NCI-H1417 treated with DMSO at 0.1 percent for 48 hours (cell line): ENCODE measurements around the gene SENP7.
"Not testable (repeated sequence)": the region's sequence is repeated elsewhere in the genome, so short reads cannot be mapped to it uniquely, and the experiment has no call there.

Experiments used
- DNase-seq: peaks from one replicate; lab custom pipeline; 2025; lab: John Stamatoyannopoulos, UW

SENP7 gene

DNA sequence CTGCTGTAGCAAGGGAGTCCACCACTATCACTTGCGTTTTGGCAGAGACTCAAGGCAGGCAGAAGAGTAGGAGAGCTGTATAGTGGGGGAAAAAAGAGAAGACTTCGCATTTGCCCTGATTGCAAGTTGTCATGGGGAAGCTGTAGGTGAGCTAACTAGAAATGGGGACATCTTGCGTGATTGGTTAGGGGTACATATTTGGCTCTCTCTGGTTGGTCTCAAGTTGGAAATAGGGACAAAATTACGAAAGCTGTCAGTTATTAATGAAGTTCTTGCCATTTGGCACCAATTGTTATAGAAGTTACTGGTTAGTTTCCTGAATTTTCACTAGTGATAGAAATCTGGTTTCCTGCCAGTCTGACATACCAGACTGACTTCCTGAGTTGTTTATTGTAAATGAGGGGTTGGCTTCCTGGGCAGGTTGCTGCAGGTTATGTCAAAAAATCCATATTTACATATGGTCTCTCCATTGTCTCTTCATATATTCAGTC lies 8.2 kb upstream of the SENP7 start:
- DNase-seq, result no peak

DNA sequence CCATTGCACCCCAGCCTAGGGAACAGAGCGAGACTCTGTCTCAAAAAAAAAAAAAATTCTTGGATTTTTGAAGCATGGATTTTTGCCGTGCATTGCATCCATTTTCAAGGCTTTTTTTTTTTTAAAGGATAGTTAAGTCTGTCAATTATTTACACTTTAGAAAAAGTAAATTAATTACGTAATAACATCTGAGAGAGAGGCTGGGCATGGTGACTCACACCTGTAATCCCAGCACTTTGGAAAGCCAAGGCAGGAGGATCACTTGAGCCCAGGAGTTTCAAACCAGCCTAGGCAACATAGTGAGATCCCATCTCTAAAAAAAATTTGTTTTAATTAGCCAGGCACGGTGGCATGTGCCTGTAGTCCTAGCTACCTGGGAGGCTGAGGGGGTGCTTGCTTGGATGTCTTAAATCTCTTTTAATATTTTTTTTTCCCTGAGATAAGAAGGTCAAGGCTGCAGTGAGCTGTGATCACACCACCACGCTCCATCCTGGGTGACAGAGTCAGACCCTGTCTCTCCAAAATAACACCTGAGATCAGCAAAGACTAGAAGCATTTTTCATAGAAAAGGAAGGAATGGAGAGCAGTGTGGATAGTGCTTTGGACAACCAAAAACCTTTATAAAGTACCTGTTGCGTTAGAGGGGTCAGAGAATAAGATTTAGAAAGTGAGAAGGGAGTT lies 6.8 kb upstream of the SENP7 start:
- DNase-seq, result no peak

DNA sequence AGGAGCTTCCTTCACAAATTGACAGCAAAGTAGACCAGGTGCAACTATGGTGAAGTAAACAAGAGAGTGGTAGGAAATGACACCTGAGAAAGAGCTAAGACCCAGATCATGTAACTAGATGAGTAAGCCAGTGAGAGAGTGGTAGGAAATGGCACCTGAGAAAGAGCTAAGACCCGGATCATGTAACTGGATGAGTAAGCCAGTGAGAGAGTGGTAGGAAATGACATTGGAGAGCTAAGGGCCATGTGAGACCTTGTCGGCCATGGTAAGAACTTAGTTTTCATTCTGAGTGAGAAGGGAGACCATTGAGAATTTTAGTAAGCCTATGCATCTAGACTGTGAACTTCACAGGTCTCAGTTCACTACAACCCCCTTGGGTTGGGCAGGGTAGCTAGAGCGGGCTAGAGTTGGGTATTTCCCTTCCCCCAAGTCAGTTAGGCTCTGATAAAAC lies 5.4 kb upstream of the SENP7 start:
- no peak for DNase-seq

DNA sequence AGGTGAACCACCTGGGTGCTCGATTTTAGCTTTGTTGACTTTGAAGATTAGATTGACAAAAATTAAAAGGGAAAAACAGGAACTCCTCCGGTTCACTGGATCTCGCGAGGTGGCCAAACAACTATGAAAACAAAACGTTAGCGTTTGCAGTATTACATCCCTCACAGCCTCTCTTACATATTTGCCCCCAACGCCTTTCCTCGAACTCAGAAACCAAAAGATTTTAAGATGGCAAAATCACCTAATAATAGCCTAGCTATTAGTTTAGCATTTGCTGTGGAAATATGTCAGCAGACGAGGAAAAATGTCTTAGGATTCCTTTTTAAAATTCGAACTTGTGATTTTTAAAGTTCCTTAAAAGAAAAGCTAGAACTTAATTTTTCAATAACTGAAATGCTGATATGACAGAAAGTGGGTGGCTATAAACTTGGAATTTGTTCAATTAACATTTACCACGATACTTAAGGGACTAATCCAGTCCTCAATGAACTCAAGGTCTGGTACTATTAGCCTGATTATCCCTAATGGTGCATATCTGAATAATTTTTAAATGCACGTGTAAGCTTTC lies 491 bp upstream of the SENP7 start:
- no peak for DNase-seq

DNA sequence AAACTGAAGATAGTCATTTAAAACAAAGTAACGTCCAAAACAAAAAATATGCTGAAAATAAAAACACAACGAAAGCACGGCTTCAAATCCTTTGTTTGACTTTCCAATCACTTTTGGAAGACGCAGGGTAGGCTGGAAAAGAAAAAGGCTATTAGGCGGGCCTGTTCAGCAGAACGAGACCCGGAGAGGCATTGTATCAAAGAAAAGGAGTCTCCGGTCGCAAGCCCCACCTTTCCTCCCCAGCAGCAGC lies 691 bp downstream of the SENP7 start:
- DNase-seq, result no peak

DNA sequence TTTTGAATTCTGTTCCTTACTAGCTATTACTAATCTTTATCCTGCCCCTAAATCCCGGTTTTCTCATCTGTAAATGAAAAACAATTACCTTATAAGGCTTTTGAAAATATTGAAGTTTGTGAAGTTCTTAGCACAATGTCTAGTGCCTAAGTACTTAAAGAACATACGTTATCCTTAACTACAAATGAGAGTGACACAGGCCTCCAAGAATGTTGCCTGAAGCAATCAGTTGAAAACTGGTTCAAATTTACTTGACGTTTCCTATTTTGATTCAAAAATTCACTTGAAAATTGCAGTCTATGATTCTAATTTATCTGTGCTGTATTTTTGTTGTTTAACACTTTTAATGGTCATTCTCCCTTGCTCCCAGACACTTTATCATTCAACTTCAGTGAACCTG lies 3.2 kb downstream of the SENP7 start:
- DNase-seq, result no peak

DNA sequence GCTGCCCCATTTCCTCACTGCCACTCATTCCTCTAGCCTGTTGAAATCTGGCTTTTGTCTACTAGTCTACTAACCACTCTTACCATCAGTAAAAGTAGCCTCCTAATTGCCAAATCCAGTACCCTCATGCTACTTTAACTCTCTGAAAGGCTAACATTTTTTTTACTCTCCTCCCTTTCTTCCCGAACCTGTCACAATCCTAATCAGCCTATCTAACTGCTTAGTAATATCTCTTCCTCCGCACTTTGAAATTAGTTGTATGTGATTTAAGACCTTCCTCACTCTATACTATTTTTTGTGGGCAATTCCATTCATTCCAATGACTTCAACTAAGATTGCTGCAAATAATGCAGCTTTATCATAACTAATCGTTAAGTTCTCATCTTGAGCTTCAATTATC lies 3.7 kb downstream of the SENP7 start:
- no peak for DNase-seq

DNA sequence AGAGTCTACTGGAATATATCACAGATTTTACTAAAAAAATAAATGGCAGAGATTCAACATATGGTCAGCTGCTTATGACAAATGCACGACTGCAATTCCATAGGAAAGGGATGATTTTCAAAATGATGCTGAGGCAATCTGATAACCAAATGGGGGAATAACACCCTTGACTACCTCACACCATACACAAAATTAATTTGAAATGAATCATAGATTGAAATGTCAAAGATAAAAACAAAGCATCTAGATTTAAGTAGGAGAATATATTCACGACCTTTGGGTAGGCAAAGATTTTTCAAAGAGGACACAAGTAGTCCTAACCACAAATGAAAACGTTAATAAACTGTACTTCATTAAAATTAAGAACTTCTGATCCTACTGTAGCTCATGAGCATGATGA lies 11.2 kb downstream of the SENP7 start:
- DNase-seq, result no peak

DNA sequence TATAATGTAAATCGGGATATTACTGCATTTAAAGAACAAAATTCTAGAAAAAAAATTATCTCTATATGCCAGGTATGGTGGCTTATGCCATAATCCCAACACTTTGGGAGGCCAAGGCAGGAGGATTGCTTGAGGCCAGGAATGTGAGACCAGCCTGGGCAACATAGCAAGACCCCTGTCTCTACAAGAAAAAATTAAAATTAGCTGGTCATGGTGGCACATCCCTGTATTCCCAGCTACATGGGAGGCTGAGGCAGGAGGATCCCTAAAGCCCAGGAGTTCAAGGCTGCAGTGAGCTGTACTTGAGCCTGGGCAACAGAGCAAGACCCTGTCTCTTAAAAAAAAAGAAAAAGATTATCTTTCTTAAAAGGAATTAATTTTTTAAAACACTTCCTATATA lies 12.8 kb downstream of the SENP7 start:
- DNase-seq, result no peak

DNA sequence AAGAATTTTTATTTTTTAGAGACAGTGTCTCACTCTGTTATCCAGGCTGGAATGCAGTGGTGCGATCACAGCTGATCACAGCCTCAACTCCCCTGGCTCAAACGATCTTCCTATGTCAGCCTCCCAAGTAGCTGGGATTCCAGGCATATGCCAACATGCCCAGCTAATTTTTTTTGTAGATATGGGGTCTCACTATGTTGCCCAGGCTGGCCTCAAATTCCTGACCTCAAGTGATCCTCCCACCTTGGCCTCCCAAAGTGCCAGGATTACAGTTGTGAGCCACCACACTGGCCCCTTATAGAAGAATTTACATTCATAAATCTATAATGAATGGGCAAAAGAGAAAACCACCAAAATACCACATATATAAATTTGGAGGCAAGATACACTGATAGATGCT lies 15.2 kb downstream of the SENP7 start:
- no peak for DNase-seq

DNA sequence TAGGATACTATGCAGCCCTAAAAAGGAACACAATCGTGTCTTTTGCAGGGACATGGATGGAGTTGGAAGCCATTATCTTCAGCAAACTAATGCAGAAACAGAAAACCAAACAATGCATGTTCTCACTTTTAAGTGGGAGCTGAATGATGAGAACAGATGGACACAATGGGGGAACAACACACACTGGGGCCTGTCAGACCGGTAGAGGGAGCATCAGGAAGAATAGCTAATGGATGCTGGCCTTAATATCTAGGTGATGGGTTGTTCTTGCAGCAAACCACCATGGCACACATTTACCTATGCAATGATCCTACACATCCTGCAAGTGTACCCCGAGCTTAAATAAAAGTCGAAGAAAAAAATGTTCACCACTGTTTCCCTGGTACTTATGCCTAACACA lies 17.5 kb downstream of the SENP7 start:
- DNase-seq, result no peak

DNA sequence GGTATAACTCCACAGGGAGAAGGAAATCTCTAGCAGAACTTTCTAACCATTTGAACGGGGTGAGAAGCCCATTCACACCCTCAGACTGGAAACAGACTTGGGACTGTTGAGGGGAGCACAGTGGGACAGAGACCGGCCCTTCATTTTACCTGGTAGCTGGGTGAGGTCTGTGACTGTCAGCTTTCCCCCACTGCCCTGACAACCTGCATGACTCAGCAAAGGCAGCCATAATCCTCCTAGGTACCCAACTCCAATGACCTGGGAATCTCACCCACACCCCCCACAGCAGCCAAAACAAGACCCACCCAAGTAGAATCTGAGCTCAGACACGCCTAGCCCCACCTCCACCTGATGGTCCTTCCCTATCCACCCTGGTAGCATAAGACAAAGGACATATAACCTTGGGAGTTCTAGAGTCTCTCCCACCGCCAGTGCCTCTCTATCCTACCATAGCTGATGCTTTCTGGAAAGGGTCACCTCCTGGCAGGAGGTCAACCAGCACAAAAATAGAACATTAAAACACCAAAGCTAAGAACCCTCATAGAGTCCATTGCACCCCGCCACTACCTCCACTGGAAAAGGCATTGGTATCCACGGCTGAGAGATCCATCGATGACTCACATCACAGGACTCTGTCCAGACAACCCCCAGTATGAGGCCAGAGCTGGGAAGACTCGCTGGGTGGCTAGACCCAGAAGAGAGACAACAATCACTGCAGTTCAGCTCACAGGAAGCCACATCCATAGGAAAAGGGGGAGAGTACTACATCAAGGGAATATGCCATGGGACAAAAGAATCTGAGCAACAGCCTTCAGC lies 28.0 kb downstream of the SENP7 start:
- no peak for DNase-seq

DNA sequence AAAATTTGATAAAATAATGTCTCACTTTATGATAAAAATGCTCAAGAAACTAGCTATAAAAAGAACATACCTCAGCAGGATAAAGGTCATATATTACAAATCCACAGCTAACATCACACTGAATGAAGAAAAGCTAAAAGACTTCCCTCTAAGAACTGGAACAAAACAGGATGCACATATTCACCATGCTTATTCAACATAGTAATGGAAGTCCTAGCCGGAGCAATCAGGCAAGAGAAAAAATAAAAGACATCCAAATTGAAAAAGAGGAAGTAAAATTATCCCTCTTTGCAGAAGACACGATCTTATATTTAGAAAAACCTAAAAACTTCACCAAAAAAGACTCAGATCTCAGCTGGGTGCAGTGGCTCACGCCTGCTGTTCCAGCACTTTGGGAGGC lies 34.0 kb downstream of the SENP7 start:
- DNase-seq, result no peak

DNA sequence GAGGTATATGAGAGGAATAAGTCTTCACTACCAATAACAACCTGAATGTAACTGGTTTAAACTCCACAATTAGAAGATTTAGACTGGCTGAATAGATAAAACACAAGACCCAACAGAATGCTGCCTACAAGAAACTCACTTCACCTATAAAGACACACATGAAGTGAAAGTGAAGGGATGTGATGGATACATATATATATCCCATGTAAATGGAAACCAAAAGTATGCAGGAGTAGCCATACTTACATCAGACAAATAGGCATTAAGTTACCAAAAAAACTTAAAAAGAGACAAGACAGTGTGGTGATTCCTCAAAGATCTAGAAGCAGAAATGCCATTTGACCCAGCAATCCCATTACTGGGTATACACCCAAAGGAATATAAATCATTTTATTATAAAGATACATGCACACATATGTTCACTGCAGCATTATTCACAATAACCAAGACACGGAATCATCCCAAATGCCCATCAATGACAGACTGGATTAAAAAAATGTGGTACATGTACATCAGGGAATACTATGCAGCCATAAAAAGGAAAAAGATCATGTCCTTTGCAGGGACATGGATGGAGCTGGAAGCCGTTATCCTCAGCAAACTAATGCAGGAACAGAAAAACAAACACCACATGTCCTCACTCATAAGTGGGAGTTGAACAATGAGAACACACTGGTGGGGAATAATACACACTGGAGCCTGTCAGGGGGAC lies 38.0 kb downstream of the SENP7 start:
- DNase-seq, result not testable (repeated sequence)

DNA sequence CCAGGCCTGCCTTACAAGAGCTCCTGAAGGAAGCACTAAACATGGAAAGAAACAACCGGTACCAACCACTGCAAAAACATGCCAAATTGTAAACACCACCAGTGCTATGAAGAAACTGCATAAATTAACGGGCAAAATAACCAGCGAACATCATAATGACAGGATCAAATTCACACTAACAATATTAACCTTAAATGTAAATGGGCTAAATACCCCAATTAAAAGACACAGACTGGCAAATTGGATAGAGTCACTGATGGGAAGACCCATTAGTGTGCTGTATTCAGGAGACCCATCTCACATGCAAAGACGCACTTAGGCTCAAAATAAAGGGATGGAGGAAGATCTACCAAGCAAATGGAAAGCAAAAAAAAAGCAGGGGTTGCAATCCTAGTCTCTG lies 44.3 kb downstream of the SENP7 start:
- DNase-seq, result not testable (repeated sequence)

DNA sequence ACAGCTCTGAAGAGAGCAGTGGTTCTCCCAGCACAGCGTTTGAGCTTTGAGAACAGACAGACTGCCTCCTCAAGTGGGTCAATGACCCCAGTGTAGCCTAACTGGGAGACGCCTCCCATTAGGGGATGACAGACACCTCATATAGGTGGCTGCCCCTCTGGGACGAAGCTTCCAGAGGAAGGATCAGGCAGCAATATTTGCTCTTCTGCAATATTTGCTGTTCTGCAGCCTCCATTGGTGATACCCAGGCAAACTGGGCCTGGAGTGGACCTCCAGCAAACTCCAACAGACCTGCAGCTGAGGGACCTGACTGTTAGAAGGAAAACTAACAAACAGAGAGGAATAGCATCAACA lies 45.7 kb downstream of the SENP7 start:
- DNase-seq, result not testable (repeated sequence)

DNA sequence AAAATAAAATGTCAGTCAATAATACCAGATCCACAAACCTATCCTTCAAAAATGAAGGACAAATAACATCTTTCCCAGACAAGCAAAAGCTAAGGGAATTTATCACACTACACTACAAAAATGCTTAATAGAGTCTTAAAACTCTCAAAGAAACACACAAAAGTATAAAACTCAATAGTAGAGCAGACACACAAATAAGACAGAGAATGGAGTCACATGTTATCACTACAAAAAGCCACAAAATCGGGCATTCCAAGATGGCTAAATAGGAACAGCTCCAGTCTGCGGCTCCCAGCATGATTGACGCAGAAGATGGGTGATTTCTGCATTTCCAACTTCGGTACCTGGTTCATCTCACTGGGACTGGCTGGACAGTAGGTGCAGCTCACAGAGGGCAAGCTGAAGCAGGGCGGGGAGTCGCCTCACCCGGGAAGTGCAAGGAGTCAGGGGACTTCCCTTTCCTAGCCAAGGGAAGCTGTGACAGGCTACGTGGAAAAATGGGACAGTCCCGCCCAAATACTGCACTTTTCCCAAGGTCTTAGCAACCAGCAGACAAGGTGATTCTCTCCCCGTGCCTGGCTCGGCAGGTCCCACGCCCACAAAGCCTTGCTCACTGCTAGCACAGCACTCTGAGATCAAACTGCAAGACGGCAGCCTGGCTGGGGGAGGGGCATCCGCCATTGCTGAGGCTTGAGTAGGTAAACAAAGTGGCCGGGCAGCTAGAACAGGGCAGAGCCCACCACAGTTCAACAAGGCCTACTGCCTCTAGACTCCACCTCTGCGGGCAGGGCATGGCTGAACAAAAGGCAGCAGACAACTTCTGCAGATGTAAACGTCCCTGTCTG lies 46.3 kb downstream of the SENP7 start:
- no peak for DNase-seq

DNA sequence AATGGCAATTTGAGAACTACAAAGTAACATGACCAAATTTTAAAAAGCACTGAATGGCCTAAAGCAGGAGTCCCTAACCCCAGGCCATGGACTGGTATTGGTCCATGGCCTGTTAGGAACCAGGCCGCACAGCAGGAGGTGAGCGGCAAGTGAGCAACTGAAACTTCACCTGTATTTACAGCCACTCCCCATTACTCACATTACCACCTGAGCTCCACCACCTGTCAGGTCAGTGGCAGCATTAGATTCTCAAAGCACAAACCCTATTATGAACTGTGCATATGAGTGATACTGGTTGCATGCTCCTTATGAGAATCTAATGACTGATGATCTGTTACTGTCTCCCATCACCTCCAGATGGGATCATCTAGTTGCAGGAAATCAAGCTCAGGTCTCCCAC lies 48.8 kb downstream of the SENP7 start:
- no peak for DNase-seq

DNA sequence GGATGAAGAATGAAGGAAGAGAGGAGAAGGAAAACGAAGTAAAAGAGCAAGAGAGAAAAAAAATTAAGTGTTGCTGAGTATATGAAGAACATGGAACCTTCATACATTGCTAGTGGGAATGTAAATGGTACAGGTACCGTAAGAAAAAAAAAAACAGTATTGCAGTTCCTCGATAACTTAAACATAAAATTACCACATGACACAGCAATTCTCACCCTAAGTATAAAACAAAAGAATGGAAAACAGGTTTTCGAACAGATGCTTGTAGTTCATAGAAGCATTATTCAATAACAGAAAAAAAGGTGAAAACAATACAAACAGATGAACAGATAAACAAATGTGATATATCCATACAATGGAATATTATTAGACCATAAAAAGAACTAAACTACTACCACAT lies 51.6 kb downstream of the SENP7 start:
- no peak for DNase-seq

DNA sequence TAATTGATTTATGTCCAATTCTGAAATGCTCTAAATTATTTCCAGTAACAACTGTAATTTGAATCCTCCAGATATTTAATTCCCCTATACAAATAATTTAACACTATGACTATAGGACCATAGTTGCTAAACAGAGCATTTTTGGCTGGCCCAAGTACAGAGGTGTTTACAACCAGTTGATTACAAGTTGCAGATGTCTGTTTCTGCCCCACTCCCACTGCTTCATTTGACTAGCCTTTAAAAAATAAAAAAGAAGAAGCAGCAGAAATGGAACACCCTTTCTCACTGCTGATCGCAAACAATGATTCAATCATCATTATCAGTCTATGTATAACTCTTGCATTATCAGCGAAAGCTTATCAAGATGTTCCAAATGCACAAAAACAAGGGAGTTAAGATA lies 54.6 kb downstream of the SENP7 start:
- DNase-seq, result no peak

DNA sequence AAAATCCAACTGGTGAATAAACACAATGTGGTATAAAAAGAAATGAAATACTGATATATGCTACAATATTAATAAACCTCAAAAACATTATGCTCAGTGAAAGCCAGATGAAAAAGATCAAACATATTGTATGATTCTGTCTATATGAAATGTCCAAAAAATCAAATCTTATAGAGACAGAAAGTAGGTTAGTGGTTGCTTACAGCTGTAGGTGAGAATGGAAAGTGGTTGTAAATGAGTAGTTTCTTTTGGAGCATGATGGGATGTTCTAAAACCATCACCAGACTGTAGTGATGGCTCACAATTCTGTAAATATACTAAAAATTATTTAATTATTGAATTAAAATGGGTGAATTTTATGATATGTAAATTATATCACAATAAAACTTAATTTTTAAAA lies 58.4 kb downstream of the SENP7 start:
- DNase-seq, result no peak

DNA sequence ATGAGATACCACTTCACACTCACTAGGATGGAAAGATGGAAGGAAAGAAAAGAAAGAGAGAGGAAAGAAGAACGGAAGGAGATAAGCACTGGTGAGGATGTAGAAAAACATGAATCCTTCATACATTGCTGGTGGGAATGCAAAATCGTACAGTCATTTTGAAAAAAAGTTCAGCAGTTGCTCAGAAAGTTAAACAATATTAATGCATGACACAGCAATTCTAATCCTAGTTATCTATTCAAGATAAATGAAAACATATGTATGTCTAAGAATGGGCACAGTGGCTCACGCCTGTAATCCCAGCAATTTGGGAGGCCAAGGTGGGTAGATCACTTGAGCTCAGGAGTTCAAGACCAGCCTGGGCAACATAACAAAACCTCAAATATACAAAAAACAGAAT lies 59.1 kb downstream of the SENP7 start:
- DNase-seq, result no peak
